HG03066 (cell line): ENCODE data around the gene C2CD4C.
"Not testable (repeated sequence)": the region's sequence is repeated elsewhere in the genome, so short reads cannot be mapped to it uniquely, and the experiment has no call there.

Experiments
- ATAC-seq: cut with Tn5 transposase; IDR thresholded peaks from one replicate; pipeline ENCODE4 v1.9.1; 2021; ENCODE audit warnings: low read depth; ENCODE audit not compliant: unreplicated experiment

C2CD4C gene

GRCh38 chr19:386189-386588 lies 22.8 kb downstream of the C2CD4C start:
- ATAC-seq, result not testable (repeated sequence)

DNA sequence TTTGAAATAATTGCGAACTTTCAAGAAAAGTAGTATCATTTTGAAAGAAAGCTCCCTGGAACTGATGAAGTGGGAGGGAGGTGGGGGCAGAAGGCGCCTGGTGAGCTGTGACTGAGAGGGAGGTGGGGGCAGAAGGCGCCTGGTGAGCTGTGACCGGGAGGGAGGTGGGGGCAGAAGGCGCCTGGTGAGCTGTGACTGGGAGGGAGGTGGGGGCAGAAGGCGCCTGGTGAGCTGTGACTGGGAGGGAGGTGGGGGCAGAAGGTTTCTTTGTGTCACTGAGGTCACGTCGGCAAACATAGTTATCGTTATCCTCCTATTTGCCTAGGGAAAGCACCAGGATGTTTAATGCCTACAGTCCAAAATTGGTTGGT lies 24.2 kb downstream of the C2CD4C start:
- no peak for ATAC-seq

GRCh38 chr19:383922-384798 lies 24.8 kb downstream of the C2CD4C start:
- no peak for ATAC-seq

GRCh38 chr19:383040-383439 lies 25.9 kb downstream of the C2CD4C start:
- ATAC-seq, result no peak

DNA sequence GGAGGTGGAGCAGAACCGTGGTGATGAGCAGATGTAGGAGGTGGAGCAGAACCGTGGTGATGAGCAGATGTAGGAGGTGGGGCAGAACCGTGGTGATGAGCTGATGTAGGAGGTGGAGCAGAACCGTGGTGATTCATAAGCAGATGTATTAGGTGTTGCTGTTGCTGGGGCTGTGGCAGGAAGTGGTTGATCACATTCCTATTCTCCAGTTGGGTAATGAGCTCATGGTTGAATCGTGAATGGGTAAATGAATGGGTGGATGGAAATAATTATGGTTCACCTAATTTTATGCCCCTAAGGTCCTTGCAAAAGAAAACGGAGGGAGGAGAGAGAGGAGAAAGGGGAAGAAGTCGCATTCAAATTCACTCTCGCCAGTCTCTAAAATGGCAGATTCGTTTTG lies 26.4 kb downstream of the C2CD4C start:
- ATAC-seq, result not testable (repeated sequence)

DNA sequence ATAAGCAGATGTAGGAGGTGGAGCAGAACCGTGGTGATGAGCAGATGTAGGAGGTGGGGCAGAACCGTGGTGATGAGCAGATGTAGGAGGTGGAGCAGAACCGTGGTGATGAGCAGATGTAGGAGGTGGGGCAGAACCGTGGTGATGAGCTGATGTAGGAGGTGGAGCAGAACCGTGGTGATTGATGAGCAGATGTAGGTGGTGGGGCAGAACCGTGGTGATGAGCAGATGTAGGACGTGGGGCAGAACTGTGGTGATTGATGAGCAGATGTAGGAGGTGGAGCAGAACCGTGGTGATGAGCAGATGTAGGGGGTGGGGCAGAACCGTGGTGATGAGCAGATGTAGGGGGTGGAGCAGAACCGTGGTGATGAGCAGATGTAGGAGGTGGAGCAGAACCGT lies 27.0 kb downstream of the C2CD4C start:
- ATAC-seq, result not testable (repeated sequence)

DNA sequence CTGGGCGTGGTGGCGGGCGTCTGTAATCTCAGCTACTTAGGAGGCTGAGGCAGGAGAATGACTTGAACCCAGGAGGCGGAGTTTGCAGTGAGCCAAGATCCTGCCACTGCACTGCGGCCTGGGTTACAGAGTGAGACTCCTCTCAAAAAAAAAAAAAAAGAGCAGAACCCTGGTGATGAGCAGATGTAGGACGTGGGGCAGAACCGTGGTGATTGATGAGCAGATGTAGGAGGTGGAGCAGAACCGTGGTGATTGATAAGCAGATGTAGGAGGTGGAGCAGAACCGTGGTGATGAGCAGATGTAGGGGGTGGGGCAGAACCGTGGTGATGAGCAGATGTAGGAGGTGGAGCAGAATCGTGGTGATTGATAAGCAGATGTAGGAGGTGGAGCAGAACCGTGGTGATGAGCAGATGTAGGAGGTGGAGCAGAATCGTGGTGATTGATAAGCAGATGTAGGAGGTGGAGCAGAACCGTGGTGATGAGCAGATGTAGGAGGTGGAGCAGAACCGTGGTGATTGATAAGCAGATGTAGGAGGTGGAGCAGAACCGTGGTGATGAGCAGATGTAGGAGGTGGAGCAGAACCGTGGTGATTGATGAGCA lies 28.2 kb downstream of the C2CD4C start:
- ATAC-seq, result not testable (repeated sequence)

DNA sequence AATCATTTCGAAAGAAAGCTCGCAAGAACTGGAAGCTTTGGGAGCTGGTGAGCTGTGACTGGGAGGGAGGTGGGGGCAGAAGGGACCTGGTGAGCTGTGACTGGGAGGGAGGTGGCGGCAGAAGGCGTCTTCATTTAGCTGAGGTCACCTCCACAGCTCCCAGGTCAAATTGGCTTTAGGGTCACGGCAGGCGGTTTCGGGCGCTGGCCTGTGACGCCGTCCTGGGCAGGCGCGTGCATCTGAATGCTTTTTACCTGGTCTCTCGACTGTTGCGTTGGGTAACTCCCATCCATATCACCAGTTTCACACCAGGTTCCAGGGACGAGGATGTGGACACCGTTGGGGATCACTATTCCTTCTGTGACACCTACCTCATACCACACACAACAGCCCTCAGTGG lies 29.2 kb downstream of the C2CD4C start:
- no peak for ATAC-seq

DNA sequence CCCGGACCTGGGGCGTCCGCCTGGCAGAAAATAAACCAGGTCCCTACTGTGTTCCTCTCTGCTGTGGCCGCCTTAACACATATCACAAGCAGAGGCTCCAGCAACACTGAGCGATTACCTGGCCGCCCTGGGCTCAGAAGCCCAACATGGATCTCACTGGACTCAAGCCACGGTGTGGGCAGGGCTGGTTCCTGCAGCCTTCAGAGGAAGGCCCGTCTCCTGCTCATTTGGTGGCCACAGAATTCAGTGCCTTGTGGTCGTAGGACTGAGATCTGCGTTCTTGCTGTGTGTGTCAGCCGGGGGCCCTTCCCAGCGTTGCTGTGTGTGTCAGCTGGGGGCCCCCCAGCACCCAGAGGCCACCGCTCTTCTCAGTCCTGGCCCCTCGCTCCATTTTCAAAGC lies 30.2 kb downstream of the C2CD4C start:
- no peak for ATAC-seq

DNA sequence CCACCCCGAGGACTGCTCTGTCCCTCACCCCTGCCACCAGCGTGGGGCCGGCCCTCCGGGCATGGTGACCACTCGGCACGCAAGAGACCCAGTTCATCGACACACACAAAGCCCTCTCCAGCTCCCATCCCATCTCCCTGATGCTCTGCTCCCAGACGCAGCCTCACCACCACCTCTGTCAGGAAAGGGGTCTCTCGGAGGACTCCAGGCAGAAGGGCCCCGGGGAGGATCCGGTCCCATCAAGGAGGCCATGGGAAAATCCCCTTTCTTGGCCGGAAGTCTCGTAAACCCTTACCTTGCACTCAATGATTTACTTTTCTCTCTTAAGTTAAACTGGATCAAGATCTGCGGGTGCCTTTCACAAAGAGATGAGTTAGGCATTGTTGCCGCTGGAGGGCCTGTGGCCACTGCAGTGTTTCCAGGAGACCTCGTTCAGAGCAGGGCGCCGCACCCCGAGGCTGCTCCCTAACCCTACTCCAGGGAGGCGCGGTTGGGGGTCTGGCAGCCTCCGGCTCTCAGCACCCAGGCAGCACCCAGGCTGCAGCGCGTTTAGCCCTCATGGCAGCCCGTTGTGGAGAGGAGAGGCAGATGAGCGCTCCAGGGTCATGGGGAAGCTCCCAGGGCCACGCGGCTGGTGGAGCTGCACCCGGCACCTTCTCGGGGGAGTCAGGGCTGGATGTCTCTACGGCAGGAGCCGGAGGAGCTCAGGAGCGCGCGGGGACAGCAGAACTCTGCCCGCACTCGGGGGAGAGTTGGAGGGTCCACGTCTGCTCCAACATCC lies 31.0 kb downstream of the C2CD4C start:
- ATAC-seq, result no peak

- no peak for ATAC-seq
Observed at GRCh38 chr19:376111-376470, 32.9 kb downstream of the C2CD4C start.

- ATAC-seq, result no peak
Observed at GRCh38 chr19:375395-376110, 33.4 kb downstream of the C2CD4C start.

GRCh38 chr19:374886-375235 lies 34.1 kb downstream of the C2CD4C start:
- no peak for ATAC-seq

GRCh38 chr19:374183-374885 lies 34.6 kb downstream of the C2CD4C start:
- ATAC-seq, result no peak

- ATAC-seq, result no peak
Observed at GRCh38 chr19:373391-374182, 35.4 kb downstream of the C2CD4C start.

DNA sequence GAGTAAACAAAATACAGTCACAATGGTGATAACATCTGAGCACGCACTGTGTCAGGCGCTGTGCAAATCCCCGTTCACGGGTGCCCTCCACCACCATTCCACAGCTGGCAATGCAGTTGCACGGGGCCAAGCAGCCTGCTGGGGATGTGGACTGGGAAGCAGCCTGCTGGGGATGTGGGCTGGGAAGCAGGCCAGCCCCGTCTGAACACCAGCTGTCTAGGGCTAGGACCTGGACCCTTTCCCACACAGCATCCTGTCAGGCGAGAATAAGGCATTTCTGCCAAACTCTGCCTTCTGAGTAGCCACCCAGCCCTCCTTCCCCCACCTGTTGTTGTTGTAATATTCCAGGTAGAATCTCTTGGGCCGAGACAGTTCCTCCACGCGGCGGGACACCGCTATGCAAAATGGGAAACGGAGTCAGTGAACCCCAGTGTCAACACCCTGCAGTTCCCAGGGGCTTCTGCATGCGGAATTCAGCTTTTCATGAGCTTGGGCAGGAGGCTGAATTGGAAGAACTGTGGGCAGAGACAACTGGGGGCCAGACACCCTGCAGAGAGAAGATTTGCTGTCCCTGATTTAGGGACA lies 36.5 kb downstream of the C2CD4C start:
- ATAC-seq, result no peak

DNA sequence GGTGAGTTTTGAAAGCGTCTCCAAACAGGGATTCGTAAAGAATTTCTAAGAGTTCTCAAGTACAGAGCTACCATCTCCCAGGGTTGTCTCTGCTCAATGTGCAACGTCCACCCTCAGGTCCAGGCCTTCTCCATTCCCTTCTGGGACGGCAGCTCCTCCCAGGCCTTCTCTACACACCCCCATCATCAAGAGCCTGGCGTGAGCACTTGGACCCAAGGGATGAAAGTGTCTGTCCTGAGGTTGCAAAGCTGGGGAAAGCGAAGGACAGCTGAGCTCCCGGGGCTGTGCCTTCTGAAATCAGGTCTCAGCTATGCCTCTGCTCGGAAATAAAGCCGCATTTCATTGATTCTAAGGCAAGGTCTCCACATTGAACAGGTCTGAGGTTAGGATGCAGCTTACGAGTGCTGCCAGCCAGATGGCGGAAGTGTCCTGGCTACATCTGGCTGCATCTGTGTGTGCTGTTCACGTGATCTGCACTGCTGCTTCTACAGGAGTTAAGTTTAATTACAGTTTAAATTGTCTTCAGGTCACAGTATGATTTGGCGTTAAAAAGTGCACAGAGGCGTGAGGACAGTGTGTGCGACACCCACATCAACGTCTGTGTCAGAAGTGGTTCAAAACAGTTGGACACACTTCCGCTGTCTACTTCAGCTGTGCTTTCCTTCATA lies 37.3 kb downstream of the C2CD4C start:
- no peak for ATAC-seq

DNA sequence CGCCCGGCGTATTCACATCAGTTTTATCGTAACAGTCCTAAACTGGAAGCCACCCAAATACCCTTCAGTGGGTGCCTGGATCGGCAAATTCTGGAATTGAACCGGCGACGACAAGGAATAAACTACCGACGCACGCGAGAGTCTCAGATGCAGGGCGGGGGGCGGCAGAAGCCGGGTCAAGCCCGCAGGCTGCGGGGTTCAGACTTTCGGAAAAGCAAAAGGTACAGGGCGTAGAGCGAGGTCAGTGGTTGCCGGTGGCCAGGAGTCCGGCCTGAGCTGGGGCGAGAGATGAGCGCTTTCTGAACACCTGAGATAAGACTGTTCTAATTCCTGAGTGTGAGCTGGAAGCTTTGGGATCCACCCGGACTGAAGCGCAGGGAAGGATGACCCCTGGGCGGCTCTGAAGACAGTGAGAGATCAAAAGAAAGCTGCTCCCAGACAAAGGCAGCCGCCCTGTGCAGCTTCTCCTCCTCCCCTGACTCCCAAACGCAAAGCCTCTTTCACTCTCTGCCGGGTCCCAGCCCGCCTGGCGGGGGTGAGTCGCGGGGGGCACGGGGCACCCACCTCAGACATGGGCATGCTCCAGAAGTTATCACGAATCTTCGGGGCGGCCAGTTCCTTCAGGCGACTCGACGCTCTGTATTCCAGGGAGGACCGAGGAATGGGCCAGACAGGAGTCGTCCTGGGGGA lies 38.2 kb downstream of the C2CD4C start:
- ATAC-seq, result no peak
